ENCODE results near the gene KCND3.

KCND3 gene

DNA sequence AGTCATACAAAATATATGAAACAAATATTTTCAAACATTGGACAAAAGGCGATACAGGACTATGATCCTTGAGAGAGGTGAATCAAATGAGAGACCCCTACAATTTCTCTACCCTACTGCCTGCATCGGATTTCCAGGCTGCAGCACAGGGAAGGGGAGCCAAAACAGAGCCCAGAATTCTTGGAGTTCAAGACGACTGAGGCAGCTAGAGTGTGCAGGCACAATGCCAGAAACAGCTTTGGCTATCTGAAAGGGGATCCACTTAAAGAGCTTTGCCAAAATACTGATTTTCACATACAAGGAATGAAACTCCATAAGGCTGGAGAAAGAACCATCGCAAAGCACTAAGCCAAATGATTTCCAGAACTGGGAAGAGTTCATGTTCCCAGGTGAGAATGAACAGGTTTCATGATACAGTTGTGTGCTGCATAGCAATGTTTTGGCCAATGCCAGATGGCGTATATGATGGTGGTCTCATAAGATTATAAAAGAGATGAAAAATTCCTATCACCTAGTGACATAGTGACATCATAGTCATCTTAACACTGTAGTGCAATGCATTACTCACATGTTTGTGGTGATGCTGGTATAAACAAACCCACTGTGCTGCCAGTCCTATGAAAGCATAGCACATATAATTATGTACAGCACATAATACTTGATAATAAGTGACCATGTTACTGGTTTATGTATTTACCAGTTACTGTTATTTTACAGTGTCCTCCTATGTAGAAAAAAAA is 77.5 kb downstream of the KCND3 start:
- DNase-seq (ENCODE audit: low read depth), result no peak

DNA sequence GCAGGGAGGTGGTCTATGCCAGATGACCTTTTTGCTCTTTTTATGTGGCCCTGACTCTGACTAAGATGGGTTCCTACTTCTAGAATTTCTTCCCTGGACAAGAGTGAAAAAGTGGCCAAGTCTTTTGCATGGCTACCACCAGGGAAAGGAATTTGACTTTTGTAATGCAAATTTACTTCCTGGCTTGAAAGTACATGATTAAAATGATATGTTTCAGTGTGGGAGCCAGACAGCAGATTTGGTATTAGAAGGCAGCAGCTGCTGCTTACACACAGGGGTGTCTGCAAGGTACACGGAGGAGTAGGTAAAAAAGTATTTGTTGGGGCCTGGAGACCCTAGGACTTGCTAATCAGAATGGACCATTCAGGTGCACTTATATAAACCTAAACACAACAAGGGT is 78.4 kb downstream of the KCND3 start:
- no peak for DNase-seq (ENCODE audit: low read depth)

DNA sequence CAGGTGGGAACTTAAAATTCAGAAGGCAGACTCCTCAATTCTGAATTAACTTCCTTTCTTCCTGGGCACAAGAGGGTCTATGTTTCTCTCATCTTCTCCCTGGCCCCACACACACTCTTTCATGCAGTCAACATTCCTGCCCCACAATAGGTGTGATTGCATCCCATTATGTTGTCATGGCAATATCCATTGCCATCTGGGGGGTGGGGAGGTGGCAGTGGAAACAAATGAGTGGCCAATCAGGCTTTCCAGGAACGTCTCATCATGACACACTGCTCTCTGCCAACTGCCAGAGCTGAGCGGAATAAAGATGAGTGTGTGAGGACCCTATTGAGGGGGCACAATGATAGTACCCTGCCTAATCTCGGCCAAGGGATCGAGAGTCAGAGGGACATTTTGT is 80.4 kb downstream of the KCND3 start:
- DNase-seq (ENCODE audit: low read depth), result no peak

- DNase-seq (ENCODE audit: low read depth), result no peak
Measured at GRCh38 chr1:111908011-111908621, 81.4 kb downstream of the KCND3 start.

DNA sequence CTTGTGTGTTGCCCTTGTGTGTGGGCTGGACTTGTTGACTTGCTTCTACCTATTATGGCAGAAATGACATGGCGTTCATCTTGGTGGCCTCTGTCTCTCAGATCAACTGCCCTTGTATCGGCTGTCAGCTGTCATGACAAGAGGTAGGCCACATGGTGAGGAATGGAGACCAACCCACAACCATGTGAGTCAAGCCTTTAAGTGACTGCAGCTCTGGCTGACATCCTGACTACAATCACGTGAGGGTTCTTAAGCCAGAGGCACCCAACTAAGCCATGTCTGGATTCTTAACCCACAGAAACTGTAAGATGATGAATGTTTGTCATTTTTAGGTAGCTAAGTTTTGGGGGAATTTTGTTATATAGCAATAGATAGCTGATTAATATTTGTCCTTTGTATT is 82.1 kb downstream of the KCND3 start:
- no peak for DNase-seq (ENCODE audit: low read depth)

DNA sequence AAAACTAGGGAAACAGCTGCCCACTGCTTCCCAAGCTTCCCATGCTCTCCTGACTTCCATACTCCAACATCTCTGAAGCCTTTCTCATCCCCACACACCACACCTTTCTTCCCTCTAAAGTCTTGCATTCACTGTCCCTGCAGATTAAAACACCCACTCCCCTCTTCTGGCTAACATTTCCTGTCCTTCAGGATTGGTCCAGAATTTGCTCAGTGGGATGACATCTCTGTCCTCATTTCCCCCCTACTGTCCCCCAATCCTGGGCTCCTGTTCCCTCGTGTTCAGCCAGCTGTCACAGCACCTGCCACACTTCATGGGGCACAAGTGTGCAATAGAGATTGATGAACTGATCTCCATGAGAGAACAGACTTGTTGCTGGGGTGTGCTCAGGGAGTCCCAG is 82.7 kb downstream of the KCND3 start:
- no peak for DNase-seq (ENCODE audit: low read depth)

DNA sequence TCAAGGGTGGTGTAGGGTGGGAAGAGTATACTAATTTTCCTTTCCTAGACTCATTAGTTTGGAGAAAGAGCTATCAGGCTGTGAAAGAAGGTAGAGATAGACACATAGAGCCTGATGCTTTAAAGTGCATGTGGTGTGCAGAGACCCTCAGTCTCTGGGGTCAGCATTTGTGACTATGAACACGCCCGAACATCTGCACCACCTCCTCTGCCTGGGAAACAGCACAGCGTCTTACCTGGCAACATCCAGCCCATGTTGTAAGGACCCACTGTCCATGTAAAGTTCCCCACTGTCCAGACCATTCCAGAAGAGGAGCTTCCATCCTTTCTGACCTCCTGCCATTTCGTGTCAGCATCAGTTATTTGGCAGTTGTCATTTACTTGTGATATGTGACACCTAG is 83.4 kb downstream of the KCND3 start:
- DNase-seq (ENCODE audit: low read depth), result no peak

GRCh38 chr1:111904478-111905218 is 84.8 kb downstream of the KCND3 start:
- no peak for DNase-seq (ENCODE audit: low read depth)

GRCh38 chr1:111903871-111904449 is 85.5 kb downstream of the KCND3 start:
- no peak for DNase-seq (ENCODE audit: low read depth)

GRCh38 chr1:111903148-111903870 is 86.2 kb downstream of the KCND3 start:
- DNase-seq (ENCODE audit: low read depth), result no peak

DNA sequence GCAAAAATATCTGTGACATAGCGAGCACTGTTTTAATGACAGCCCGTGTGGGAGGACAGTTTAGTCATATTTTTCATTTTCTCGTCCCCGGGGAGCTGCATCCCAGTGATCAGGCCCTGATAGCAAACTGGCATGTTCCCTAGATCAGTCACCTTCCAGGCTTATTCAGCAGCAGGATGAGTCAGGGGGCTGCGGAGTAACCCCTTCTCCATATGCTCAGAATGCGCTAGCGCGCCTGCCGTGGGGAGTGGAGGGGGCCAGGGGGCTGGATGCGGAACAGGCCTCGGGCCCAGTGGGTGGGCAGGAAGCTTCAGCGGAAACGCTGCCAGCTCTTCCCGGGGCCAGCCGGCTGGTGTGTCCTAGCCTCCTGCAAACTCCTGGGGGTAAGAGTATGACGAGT is 94.0 kb downstream of the KCND3 start:
- DNase-seq (ENCODE audit: low read depth), result no peak

GRCh38 chr1:111895017-111895416 is 94.5 kb downstream of the KCND3 start:
- DNase-seq (ENCODE audit: low read depth), result no peak

DNA sequence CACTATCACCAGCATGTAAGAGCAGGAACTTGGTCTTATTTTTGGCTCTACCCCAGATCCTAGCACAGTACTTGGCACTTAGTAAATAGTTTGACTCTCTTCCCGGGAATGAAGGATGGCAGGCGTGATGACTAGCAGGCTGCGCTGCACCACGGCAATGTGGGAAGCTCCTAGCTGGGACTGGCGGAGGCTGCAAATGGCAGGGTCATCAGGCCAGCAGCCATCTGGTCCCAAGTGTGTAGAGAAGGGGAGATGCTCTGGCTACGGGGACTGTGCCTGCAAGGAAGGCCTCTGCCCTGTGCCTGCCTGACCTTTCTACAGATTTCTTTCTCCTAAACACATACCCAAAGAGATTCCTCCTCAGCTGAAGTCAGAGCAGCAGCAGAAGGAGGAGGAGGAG is 95.0 kb downstream of the KCND3 start:
- DNase-seq (ENCODE audit: low read depth), result no peak

DNA sequence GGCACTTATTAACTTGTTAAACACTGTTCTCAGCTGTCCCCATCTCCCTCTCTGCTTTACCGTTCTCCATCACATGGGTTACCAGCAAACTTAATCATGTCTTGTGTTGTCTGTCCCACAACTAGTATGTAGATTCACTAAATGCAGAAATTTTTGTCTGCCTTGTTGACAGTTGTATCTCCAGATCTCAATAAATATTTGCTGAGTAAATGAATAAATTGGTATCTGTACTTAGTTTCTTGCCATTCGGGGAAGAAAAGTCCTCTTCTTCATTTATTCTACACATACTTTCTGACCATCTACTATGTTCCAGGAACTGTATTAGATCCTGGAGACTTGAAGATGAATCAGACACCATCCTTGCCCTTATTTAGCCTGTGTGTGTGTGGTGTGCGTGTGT is 97.9 kb downstream of the KCND3 start:
- DNase-seq (ENCODE audit: low read depth), result no peak

DNA sequence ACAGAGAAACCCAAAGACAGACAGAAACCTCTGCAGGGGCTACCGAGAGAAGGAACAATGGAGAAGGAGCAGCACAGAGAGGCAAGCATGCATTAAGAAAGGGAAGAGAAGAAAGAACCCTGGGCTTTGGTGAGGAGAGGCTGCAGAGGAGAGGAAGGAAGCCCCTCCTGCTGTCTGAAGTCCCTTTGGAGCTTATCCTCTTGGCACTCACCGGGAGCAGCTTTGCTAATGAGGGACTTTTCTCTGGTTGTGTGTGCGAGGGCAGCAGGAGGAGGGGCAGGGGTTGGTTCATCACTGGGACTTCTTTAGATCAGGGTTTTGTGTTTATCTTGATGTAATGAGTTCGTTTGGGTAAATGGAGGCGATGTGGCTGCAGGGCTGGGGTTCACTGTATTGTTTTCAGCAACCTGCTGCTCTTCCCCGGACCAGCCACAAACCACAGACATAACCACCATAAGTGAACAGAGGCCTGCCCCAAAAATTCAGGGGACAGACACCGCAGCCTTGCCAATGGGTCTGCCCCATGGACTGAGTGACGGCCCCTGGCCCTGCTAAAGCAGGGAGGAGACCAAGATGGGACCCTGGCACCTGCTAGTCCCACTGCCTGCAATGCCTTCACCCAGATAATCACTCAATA is 100.6 kb downstream of the KCND3 start:
- no peak for DNase-seq (ENCODE audit: low read depth)

DNA sequence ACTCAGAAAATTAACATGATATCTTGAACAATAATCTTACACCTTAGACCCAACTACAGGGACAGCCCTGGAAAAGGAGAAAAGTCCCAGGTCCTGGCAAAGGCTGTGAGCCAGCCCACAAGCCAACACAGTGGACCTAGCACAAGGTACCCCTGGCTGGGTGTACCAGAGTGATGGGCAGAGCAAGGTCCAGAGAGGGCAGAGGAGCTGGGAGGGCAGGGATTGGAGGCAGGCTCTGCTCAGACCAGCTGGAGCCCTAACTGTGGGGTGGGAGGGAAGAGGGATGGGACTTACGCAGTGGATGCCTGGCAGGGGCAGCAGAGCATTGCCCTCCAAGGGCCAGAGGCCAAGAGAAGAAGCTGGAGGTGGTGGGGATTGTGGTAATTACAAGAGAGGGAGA is 101.6 kb downstream of the KCND3 start:
- DNase-seq (ENCODE audit: low read depth), result no peak

DNA sequence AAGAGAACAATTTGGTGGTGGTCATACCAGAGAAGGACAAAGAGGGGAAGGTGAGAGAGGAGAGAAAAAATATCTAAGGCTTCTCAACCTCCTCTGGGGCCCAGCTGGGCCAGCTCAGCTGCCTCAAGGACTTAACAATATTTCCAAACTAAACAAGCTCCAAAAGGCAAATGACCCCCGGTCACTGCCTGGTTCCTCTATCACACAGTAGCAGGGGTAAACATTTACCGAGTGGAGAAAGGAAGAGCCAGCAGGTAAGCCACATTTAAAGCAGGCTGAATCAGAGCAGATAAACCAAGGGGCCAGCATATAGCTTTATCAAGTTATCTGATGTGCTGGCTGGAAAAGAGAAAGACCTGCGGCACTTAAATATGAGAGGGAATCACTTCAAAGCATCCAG is 102.1 kb downstream of the KCND3 start:
- no peak for DNase-seq (ENCODE audit: low read depth)

GRCh38 chr1:111886741-111887140 is 102.7 kb downstream of the KCND3 start:
- DNase-seq (ENCODE audit: low read depth), result no peak

DNA sequence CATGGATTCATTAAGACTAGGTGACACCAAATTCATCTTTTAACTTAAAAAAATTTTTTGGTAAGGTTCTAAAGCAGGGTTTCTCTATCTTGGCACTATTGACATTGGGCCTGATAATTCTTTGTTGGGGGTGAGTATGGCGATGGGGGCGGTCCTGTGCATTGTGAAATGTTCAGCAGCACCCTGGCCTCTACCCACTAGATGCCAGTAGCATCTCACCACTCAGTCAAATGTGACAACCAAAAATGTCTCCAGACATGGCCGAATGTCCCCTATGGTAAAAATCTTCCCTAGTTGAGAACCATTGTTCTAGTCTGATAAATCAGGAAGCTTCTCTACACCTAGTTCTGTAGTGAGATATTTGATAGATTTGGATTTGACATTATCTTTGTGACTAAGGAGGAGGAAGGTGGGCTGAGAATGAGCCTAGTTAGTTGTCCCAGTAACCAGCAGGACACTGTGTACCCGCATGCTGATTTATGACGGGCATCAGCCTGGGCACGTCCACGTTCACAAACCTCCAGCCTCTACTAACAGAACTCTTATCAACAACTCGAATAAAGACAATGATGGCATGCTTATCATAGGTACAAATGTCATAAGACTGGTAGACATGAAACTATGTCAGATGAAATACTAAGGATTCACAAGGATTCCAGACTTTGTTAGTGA is 104.6 kb downstream of the KCND3 start:
- no peak for DNase-seq (ENCODE audit: low read depth)

GRCh38 chr1:111882986-111883560 is 106.4 kb downstream of the KCND3 start:
- DNase-seq (ENCODE audit: low read depth), result no peak

DNA sequence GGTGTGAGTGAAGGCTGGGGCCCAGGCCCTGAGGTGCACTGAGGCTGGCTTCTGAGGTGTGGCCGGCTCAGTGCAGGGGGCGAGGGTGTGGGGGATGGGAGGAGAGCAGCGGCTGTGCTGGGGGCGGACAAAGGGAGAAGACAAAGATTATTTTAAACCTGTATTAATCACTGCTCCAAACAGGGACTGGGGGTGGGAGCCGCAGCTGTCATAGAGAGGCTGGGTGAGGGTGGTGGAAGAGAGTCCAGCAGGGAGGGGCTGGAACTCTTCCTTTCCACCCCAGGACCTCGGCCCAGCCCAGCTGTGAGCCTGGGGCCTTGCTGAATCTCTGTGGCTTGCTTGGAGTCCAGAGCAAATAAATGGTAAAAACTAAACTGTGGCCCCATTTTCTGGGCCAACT is 106.9 kb downstream of the KCND3 start:
- DNase-seq (ENCODE audit: low read depth), result no peak
